H1 (cell line): ENCODE measurements around the gene RNF141. TPM values are rescaled to one million over a fixed set of nuclear protein-coding genes. Genes with fewer than 3 reads are reported as not detected.
A peak's percentile ranks its signal among the peaks of the same experiment; 100 is the strongest.

ENCODE experiments used
- CTCF ChIA-PET: fragments of 300-600 bp; sonication (Branson Sonifier 250); formaldehyde crosslinking; loops from one replicate; lab custom pipeline; 2021; ENCODE audit not compliant: partially characterized antibody; lab: Charles Lee
- POLR2A ChIA-PET: fragments of 300-600 bp; sonication (Branson Sonifier 250); formaldehyde crosslinking; loops from one replicate; lab custom pipeline; 2021; ENCODE audit warnings: inconsistent platforms; ENCODE audit not compliant: partially characterized antibody; lab: Charles Lee
- DNase-seq, 2 experiments: peaks; one replicate each; pipeline versions ENCODE4 v3.0.0 to v3.0.0-alpha.2; 2010 to 2022; ENCODE audit warnings: low spot score in 2 of 2, low read depth in 1 of 2, mixed read lengths in 1 of 2
- FAIRE-seq: peaks from 2 replicates; lab custom pipeline; 2011; peaks lifted over from hg19 to GRCh38; lab: Jason Lieb, UNC
- H2AFZ ChIP-seq: 2 replicates; pipeline ENCODE4 v1.8.1; 2012; ENCODE audit warnings: low read length, inconsistent platforms
- H2AK5ac ChIP-seq: 2 replicates; pipeline ENCODE4 v1.6.1; 2013; ENCODE audit warnings: low read depth, low read length
- H2BK120ac ChIP-seq: replicated peaks from 2 replicates; pipeline ENCODE3; 2013; ENCODE audit warnings: low read depth, low read length, inconsistent platforms
- H2BK12ac ChIP-seq: 2 replicates; pipeline ENCODE4 v1.6.1; 2013; ENCODE audit warnings: low read depth, low read length
- H2BK15ac ChIP-seq: 2 replicates; pipeline ENCODE4 v1.6.1; 2013; ENCODE audit warnings: low read length
- H2BK20ac ChIP-seq: 2 replicates; pipeline ENCODE4 v1.6.1; 2013; ENCODE audit warnings: low read length
- H2BK5ac ChIP-seq: 2 replicates; pipeline ENCODE4 v1.6.1; 2013; ENCODE audit warnings: low read depth, low read length
- H3K14ac ChIP-seq: 2 replicates; pipeline ENCODE4 v1.6.1; 2013; ENCODE audit warnings: inconsistent platforms; ENCODE audit not compliant: insufficient read length
- H3K18ac ChIP-seq: 2 replicates; pipeline ENCODE4 v1.6.1; 2013; ENCODE audit warnings: low read length; ENCODE audit errors: extremely low read depth
- H3K23ac ChIP-seq: 2 replicates; pipeline ENCODE4 v1.6.1; 2013; ENCODE audit warnings: inconsistent platforms; ENCODE audit not compliant: insufficient read length
- H3K23me2 ChIP-seq: 2 replicates; pipeline ENCODE4 v1.6.1; 2013; ENCODE audit warnings: low read depth, low read length
- H3K27ac ChIP-seq: 2 replicates; pipeline ENCODE4 v1.6.1; 2011; ENCODE audit warnings: low read depth, low read length, inconsistent platforms
- H3K27me3 ChIP-seq, 4 experiments: replicated peaks in 1 of 4; 1 replicate in 1 of 4; 2 replicates in 3 of 4; pipeline versions ENCODE4 v1.6.1 to v1.8.1; 2011 to 2013; ENCODE audit warnings: low read length in 3 of 4, mild to moderate bottlenecking in 3 of 4, inconsistent platforms in 2 of 4, mixed read lengths in 2 of 4, moderate library complexity in 1 of 4; ENCODE audit not compliant: control insufficient read depth in 3 of 4, insufficient read depth in 3 of 4; ENCODE audit errors: extremely low read depth in 1 of 4
- H3K36me3 ChIP-seq, 4 experiments: 2 replicates each; pipeline versions ENCODE4 v1.6.1 to v1.8.1; 2011 to 2013; ENCODE audit warnings: mild to moderate bottlenecking in 4 of 4, low read length in 3 of 4, moderate library complexity in 2 of 4, control low read depth in 1 of 4, inconsistent platforms in 1 of 4; ENCODE audit not compliant: insufficient read depth in 4 of 4, control insufficient read depth in 2 of 4
- H3K4ac ChIP-seq: replicated peaks from 2 replicates; pipeline ENCODE3; 2013; ENCODE audit warnings: low read length, low read depth, mixed read lengths, inconsistent platforms; ENCODE audit not compliant: insufficient read length
- H3K4me1 ChIP-seq, 4 experiments: replicated peaks in 1 of 4; 1 replicate in 1 of 4; 2 replicates in 3 of 4; pipeline versions ENCODE4 v1.6.1 to v1.8.1; 2011 to 2013; ENCODE audit warnings: low read length in 3 of 4, inconsistent platforms in 2 of 4, mixed read lengths in 1 of 4; ENCODE audit not compliant: insufficient read depth in 4 of 4, control insufficient read depth in 3 of 4
- H3K4me2 ChIP-seq, 2 experiments: 2 replicates each; pipeline versions ENCODE4 v1.6.1 to v1.8.1; 2011 to 2013; ENCODE audit warnings: low read depth in 2 of 2, low read length in 2 of 2, control low read depth in 1 of 2, inconsistent platforms in 1 of 2, mild to moderate bottlenecking in 1 of 2; ENCODE audit not compliant: insufficient read depth in 1 of 2
- H3K4me3 ChIP-seq, 4 experiments: fragments of 200-600, 300-600 bp in 1 of 4; sonication (generic), shearing (Covaris generic), sonication (Bioruptor Twin) in 1 of 4; 2 replicates each; pipeline versions ENCODE4 v1.5.1 to v1.8.1; 2011 to 2016; ENCODE audit warnings: low read length in 4 of 4, low read depth in 3 of 4, control low read depth in 2 of 4, inconsistent platforms in 2 of 4, mild to moderate bottlenecking in 2 of 4, mixed read lengths in 1 of 4, moderate library complexity in 1 of 4; ENCODE audit not compliant: insufficient read depth in 2 of 4; ENCODE audit errors: extremely low read depth in 1 of 4
- H3K56ac ChIP-seq: replicated peaks from 2 replicates; pipeline ENCODE3; 2013; ENCODE audit warnings: low read depth, mild to moderate bottlenecking, mixed read lengths, low read length, inconsistent platforms; ENCODE audit not compliant: insufficient read length
- H3K79me1 ChIP-seq: 2 replicates; pipeline ENCODE4 v1.6.1; 2013; ENCODE audit warnings: low read depth, low read length, control low read depth
- H3K79me2 ChIP-seq, 2 experiments: 2 replicates each; pipeline versions ENCODE4 v1.6.1 to v1.8.1; 2012 to 2013; ENCODE audit warnings: low read length in 2 of 2, mild to moderate bottlenecking in 2 of 2, inconsistent platforms in 1 of 2; ENCODE audit not compliant: insufficient read depth in 2 of 2, control insufficient read depth in 1 of 2
- H3K9ac ChIP-seq, 4 experiments: replicated peaks in 1 of 4; 1 replicate in 1 of 4; 2 replicates in 3 of 4; pipeline versions ENCODE4 v1.6.1 to v1.8.1; 2011 to 2013; ENCODE audit warnings: low read depth in 3 of 4, low read length in 3 of 4, control low read depth in 2 of 4, mild to moderate bottlenecking in 2 of 4, moderate library complexity in 2 of 4, inconsistent platforms in 1 of 4; ENCODE audit errors: extremely low read depth in 1 of 4
- H3K9me3 ChIP-seq, 2 experiments: 2 replicates each; pipeline versions ENCODE4 v1.6.1 to v1.8.1; 2012 to 2013; ENCODE audit warnings: mild to moderate bottlenecking in 2 of 2, moderate library complexity in 2 of 2, control low read depth in 1 of 2, inconsistent platforms in 1 of 2, low read depth in 1 of 2, low read length in 1 of 2, mixed read lengths in 1 of 2; ENCODE audit not compliant: insufficient read depth in 2 of 2
- H4K20me1 ChIP-seq, 2 experiments: replicated peaks in 1 of 2; 2 replicates each; pipeline versions ENCODE3 to v1.8.1; 2011 to 2013; ENCODE audit warnings: inconsistent platforms in 2 of 2, low read length in 2 of 2, mild to moderate bottlenecking in 1 of 2; ENCODE audit not compliant: insufficient read depth in 2 of 2, control insufficient read depth in 1 of 2
- H4K5ac ChIP-seq: 2 replicates; pipeline ENCODE4 v1.6.1; 2013; ENCODE audit warnings: low read length, low read depth, mixed read lengths, inconsistent platforms; ENCODE audit not compliant: insufficient read length
- H4K8ac ChIP-seq: 2 replicates; pipeline ENCODE4 v1.8.0; 2013; ENCODE audit warnings: mild to moderate bottlenecking, moderate library complexity, low read length, inconsistent platforms; ENCODE audit not compliant: insufficient read depth; ENCODE audit errors: extremely low read depth
- H4K91ac ChIP-seq: replicated peaks from 2 replicates; pipeline ENCODE3; 2013; ENCODE audit warnings: low read length, mixed read lengths, inconsistent platforms; ENCODE audit not compliant: insufficient read length
- BRCA1 ChIP-seq: IDR thresholded peaks from 2 replicates; pipeline ENCODE4 v1.6.1; 2012; ENCODE audit warnings: low read depth, low read length, improper control_type of control experiment
- FOSL1 ChIP-seq: IDR thresholded peaks from 2 replicates; pipeline ENCODE4 v1.6.1; 2011; ENCODE audit warnings: mild to moderate bottlenecking, low read depth, low read length, moderate library complexity; ENCODE audit not compliant: insufficient read depth
- HDAC6 ChIP-seq: IDR thresholded peaks from one replicate; pipeline ENCODE4 v1.7.1; 2012; ENCODE audit warnings: low read depth, mild to moderate bottlenecking, inconsistent platforms, low read length, moderate library complexity
- POLR2A ChIP-seq, 2 experiments: IDR thresholded peaks; 1 replicate in 1 of 2; 2 replicates in 1 of 2; pipeline ENCODE4 v1.6.1; 2011; ENCODE audit warnings: low read depth in 2 of 2, low read length in 2 of 2, mild to moderate bottlenecking in 2 of 2; ENCODE audit errors: control extremely low read depth in 1 of 2
- WGBS, 2 experiments: shearing (Covaris generic) in 1 of 2; methylation state at CpG; one replicate each; pipeline versions ENCODE4 v1.1.6 to v1.1.7; 2013 to 2015; ENCODE audit warnings: low lambda C conversion rate in 2 of 2, mixed read lengths in 2 of 2, inconsistent platforms in 1 of 2, low coverage in 1 of 2, missing lambda C conversion rate in 1 of 2; ENCODE audit not compliant: insufficient replicate concordance in 2 of 2, insufficient coverage in 1 of 2, insufficient read length in 1 of 2; ENCODE audit errors: extremely low coverage in 1 of 2, missing lambda C conversion rate in 1 of 2; 5-methylcytosine and 5-hydroxymethylcytosine counted together
- polyA plus RNA-seq, 7 experiments: library from polyadenylated mRNA; depleted of rRNA in 3 of 7; stranded (reverse) in 5 of 7; unstranded in 2 of 7; fragments of >200 nt in 5 of 7; fragments of 200-250 nt in 2 of 7; gene quantifications; 1 replicate in 5 of 7; 2 replicates in 1 of 7; 4 replicates in 1 of 7; pipeline versions ENCODE4 v1.2.1 to v1.2.3, GENCODE V29; 2011 to 2013; ENCODE audit warnings: missing spikeins in 2 of 7, mixed read lengths in 2 of 7
- total RNA-seq: library from RNA; stranded (reverse); fragmentation: NEBNext Ultra II Directional; extraction: Animal tissue kit (Norgen Biotek cat#: 25700); gene quantifications from 2 replicates; pipeline ENCODE4 v1.2.1, GENCODE V29; 2021

RNF141 gene
- total and polyA plus RNA-seq, 2 of the 8 experiments (the other 6 are each of a cell fraction or from before 2014, with no cell fraction given), result 8.5 to 22.8 TPM

DNA sequence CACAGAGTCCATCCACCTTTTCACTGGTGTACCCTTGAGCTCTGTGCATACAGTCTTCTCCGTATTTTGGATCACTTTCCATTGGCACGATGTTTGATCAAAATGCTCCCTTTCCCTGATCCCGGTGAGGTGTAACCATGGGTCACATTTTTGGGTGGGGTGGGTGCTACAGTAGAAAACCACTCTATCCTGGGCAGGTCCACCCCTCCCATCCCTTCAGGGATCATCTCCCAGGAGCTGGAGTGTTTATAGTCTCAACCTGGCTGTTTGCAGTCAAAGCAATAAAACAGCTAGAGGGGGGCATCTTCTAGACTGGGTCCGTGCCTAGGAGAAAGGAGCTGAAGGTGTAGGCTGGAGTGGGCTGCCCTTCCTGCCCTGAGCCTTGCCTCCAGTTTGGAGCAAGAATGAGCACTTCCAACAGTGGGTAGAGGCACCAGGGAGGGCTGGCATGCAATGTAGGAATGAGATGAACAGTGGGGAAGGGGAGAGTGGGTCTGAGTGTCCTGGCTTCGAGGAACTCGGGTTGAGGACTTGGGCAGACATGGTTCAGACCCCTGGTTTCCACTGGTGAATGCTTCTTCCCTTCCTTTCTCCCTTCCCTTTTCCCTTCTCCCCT is 38.8 kb downstream of the RNF141 start:
- Histone ChIP-seq H3K27me3 (no peaks in the 10 kb centered on the region; a peak in 1 of 7 replicates), H3K4me3 (no peak overlapping the region), H3K14ac (no peak overlapping the region), H3K4me2 (no peak overlapping the region), H4K5ac (no peak overlapping the region), H3K27ac (no peak overlapping the region), H3K23ac (no peak overlapping the region), H3K36me3 (no peaks in the 10 kb centered on the region; a peak in 1 of 8 replicates), H4K20me1 (peaks cover 0 to 9% of the 10 kb centered on the region in 2 experiments), H3K9ac (no peak overlapping the region), H3K4ac (no peak overlapping the region), H2BK15ac (no peak overlapping the region), H3K79me2 (no peaks in the 10 kb centered on the region), H2AFZ (no peak overlapping the region), H2BK20ac (no peak overlapping the region), H3K9me3 (no peaks in the 10 kb centered on the region), H3K79me1 (no peaks in the 10 kb centered on the region), H4K91ac (no peak overlapping the region), H3K4me1 (0 out of 7 replicates have a peak, but pooled peaks cover 0 to 3% (median 0%) of the 10 kb centered on the region in 4 experiments), H3K18ac (no peak overlapping the region), H3K56ac (no peak overlapping the region), H3K23me2 (no peaks in the 10 kb centered on the region), H4K8ac (peak overlapping the region; percentile 22; the same call in 1 of the 2 replicates), H2BK5ac (no peak overlapping the region), H2AK5ac (no peak overlapping the region), H2BK120ac (no peak overlapping the region), H2BK12ac (no peak overlapping the region)
- WGBS, 2 experiments, result 88% methylated on average over 6 of the region's 6 CpGs; no CpG with 5 or more reads in 1 of the 2 experiments
- DNase-seq, result no peak
- FAIRE-seq, result no peak
- no peak for TF ChIP-seq BRCA1
- no peak for TF ChIP-seq FOSL1
- no peak for TF ChIP-seq POLR2A (IDR thresholded peaks at IDR 0.05; ENCODE audit: control extremely low read depth in 1 of 2, low read depth in 2 of 2, low read length in 2 of 2)
- TF ChIP-seq HDAC6, result no peak
- POLR2A ChIA-PET, result no interaction called here
- CTCF ChIA-PET, result interaction anchor here (1.8 kb wide), 1 partner anchor 742 kb away, joined by 3 read pairs; no protein-coding TSS in a partner anchor
